ENCODE results near the gene JADE2.
"Not testable (repeated sequence)": the region's sequence is repeated elsewhere in the genome, so short reads cannot be mapped to it uniquely, and the experiment has no call there.

The JADE2 gene

DNA sequence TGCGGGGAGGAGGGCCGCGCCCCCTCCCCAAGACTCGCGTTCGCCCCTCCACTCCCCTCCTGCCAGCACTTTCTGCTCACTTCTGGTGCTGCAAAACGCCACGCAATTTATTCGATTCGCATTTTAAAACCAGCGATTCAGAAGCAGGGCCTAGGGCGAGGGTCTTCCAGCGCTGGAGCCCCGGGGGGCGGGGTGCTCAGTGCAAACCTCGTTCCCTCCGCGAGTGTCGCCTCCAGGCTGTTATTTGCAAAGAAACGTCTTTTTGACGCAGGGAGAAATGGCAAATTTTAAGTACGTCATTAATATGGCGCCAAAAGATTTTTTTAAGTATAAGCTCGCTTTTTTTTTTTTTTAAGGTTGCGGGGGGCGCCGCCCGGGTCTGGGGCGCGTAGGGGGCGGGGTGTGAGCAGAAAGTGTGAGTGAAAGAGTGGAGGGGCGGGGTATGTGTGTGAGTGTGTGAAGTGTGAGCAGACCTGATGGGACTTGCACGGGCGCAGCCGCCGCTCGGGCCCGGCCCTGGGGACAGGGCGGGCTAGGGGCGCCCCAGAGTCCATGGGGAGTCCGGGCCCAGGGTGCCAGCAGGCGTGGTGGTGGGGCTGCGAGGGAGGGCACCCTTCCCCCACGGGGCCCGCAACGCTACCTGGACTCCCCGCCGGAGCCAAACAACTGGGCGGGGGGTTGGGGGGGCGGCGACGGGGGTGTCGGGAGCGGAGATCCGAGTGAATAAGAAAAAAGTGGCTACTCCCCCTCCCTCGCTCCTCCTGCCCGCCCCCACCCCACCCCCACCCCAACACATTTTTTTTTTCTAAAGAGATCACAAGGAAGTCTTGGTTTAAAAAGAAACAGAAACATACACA lies at the start of gene JADE2:
TSS of gene JADE2 (plus strand) at position 845 of the 857 bp plus-strand sequence. CDS start 10,188 bp downstream, outside the sequence.
- DNase-seq: peak; percentile 73

- no peak for DNase-seq
Observed at GRCh38 chr5:134477462-134478245, 47.8 kb upstream of the JADE2 start.

DNA sequence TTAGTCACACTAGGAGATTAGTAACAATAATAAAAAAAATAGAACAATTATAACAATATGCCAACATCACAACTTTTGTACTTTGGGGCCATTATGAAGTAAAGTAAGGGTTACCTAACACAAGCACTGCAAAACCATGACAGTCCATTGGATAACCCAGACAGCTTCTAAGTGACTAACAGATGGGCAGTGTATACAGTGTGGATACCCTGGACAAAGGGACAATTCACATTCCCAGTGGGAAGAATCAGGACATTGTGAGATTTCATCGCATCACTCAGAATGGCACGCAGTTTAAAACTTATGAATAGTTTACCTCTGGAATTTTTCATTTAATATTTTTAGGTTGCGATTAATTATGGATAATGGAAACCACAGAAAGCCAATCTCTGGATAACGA lies 45.6 kb upstream of the JADE2 start:
- DNase-seq: no peak

GRCh38 chr5:134489227-134489944 lies 36.1 kb upstream of the JADE2 start:
- no peak for DNase-seq

DNA sequence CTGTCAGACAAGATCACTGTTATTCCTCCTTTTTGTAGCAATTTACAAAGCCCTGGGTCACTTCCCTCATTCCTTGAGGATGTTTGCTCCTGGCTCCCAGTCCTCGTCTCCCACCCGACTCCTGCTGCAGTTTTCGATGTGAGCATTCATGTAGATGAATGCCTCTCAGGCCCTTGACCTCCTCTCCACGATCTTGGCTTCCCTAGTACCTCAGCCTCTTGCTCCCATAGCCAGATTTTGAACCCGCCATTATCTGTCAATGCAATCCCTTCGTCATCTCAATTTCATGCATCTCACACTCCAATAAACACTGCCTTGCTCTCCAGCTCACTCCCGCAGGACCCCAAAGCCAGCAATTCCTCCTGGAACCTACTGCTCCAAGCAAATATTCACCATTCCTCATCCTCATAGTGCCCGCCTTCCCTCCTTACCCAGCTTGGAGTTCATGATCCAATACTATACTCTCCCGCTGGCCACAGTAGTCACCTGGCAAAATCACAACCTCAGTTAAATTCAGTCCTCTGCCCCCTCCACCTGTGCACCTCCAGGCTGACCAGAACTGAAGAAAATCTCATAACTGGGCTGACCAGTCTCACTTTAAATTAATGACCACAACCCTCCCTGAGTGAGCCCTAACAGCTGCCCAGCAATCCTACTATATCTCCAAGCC lies 35.1 kb upstream of the JADE2 start:
- no peak for DNase-seq

DNA sequence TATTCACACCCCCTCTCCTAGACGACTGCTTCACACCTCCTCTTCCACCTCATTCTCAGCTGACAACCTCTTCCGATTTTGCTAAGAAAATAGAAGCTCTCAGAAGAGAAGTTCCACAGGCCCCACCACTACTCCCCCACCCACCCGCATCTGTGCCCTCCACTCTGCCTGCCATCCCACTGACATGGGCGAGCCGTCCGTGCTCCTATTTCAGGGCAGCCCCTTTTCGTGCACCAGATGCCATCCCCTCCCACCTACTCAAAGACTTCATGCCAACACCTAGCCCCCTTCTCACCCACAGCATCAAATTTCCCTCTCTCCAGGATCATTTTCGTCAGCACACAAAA lies 34.6 kb upstream of the JADE2 start:
- no peak for DNase-seq

- DNase-seq: no peak
Observed at GRCh38 chr5:134491841-134492442, 33.5 kb upstream of the JADE2 start.

DNA sequence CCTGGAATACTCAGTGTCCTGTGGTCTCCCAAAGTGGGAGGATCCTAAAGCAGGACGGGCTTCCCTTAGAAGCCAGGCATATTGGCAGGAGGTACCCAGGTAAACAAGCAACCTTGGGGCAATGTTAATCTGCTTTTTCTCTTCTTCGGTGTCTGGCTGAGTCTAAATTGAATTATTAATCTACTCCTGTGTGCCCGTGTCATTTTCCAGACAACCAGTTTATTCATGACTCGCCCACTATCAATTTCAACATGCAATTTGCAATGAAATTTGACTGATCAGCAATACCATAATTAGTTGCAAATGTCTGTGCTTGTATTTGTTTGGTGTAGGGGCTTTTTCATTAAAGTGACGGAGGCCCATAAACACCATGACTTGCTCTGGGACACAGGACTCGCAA lies 32.9 kb upstream of the JADE2 start:
- DNase-seq: no peak

GRCh38 chr5:134493461-134494055 lies 31.9 kb upstream of the JADE2 start:
- DNase-seq: no peak

GRCh38 chr5:134494780-134495179 lies 30.7 kb upstream of the JADE2 start:
- DNase-seq: no peak

DNA sequence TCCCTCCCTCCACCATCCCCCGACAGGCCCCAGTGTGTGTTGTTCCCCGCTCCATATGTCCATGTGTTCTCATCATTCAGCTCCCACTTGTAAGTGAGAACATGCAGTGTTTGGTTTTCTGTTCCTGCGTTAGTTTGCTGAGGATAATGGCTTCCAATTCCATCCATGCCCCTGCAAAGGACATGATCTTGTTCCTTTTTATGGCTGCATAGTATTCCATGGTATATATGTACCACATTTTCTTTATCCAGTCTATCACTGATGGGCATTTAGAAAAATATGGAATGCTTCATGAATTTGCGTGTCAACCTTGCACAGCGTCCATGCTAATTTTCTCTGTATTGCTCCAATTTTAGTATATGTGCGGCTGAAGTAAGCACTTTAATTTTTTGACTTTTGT lies 25.6 kb upstream of the JADE2 start:
- not testable (repeated sequence) for DNase-seq

DNA sequence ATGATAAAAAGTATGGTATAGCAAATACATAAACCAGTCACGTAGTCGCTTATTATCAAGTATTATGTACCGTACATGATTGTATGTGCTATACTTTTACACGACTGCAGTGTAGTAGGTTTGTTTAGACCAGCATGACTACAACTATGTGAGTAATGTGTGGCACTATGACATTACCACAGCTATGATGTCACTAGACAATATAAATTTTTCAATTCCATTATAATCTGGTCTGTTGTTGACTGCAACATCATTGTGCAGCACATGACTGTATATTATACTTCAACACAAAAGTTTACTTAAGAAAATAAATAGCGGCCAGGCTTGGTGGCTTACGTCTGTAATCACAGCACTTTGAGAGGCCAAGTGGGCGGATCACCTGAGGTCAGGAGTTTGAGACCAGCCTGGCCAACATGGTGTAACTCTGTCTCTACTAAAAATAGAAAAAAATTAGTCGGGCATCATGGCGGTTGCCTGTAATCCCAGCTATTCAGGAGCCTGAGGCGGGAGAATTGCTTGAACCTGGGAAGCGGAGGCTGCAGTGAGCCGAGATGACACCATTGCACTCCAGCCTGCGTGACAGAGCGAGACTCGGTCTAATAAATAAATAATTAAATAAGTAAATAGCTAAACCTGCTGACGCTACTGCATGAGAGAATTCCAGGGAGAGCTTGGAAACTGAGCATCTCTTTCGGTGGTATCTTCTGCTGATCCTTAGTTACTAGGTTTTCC lies 24.6 kb upstream of the JADE2 start:
- no peak for DNase-seq

- DNase-seq: no peak
Observed at GRCh38 chr5:134502259-134502658, 23.2 kb upstream of the JADE2 start.

DNA sequence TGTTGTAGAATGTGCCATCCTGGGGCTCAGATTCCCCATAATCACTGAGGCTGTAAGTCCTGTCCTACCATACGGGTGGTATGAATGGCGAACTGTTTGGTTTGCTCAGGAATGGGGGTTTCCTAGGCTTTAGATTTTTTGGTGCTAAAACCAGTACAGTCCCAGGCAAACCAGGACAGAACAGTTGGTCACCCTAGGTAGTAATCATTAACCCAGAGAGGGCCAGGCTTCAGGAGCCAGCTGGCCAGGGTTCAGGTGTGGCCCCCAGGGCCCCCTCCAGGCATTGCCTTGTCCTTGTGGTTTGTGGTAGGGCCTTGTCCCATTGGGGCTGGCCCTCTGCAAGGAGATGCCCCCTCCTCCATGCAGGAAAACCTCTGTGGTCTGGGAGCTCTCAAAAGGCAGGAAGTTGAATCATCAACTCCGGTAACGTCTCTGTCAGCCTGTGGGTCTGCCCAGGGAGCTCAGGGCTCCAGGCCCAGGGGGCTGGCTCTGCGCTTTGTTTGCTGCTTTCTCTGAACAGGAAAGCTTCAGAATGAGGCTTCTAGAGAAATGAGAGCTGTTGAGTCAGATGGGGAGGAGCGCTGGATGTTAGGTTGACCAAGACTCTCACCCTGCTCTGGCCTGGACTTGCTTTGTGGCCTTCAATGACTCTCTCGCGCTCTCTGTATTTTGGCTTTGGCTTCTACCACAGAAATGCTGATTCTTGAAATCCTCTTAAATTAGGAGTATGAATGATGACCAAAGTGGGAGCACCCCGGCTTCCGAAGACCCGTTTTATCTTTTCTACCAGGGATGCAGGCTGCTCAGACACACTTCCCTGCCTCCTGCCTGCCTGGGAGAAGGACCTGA lies 22.2 kb upstream of the JADE2 start:
- DNase-seq: peak; percentile 65

GRCh38 chr5:134503937-134504437 lies 21.5 kb upstream of the JADE2 start:
- no peak for DNase-seq

DNA sequence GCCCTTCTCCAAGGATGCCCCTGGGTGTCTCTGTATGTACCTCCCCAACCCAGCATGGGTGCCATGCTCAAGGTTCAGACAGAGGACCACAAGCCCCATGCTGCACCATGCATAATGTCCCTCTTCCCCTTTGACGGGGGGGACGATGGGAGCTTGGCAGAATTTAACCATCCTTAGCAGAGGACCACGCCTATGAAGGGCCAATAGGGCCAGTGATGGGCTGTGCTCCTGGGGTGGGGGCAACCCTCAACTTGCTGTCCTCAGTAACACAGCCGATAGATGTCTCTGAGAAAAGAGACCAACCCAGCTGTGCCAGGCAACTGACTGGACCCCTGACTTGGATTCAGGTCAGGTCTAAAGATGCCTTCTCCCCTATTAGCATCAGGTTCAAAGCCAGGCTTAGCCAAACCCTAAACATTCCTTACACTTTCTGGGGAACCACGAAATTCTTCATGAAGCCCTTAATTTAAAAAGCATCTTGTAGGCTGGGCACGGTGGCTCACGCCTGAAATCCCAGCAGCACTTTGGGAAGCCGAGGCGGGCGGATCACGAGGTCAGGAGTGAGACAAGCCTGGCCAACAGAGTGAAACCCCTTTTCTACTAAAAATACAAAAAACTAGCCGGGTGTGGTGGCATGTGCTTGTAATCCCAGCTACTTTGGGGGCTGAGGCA lies 20.7 kb upstream of the JADE2 start:
- DNase-seq: no peak

- no peak for DNase-seq
Observed at GRCh38 chr5:134506054-134507039, 19.1 kb upstream of the JADE2 start.

- no peak for DNase-seq
Observed at GRCh38 chr5:134507452-134507851, 18.0 kb upstream of the JADE2 start.
